ENCODE results near the gene LHFPL6.

LHFPL6 gene

GRCh38 chr13:39306639-39307589 lies 296.1 kb downstream of the LHFPL6 start:
- H3K27me3 ChIP-seq = no peaks in the 10 kb centered on the region
- no peaks in the 10 kb centered on the region for H3K9me3 ChIP-seq
- no peak for TF ChIP-seq CTCF (IDR thresholded peaks at IDR 0.05)
- H3K36me3 ChIP-seq = no peaks in the 10 kb centered on the region
- H3K4me1 ChIP-seq (ENCODE audit: control insufficient read depth in 1 of 2, insufficient read depth in 1 of 2, low read depth in 1 of 2, low read length in 1 of 2) = no peaks in the 10 kb centered on the region
- no peak overlapping the region for H3K4me3 ChIP-seq (ENCODE audit: low read depth in 1 of 2, low read length in 1 of 2)
- no peak overlapping the region for H3K27ac ChIP-seq

- TF ChIP-seq CTCF (IDR thresholded peaks at IDR 0.05) = no peak
- Histone ChIP-seq H3K27me3 (no peaks in the 10 kb centered on the region), H3K27ac (no peak overlapping the region), H3K9me3 (no peaks in the 10 kb centered on the region), H3K4me3 (ENCODE audit: low read depth in 1 of 2, low read length in 1 of 2) (no peak overlapping the region), H3K4me1 (ENCODE audit: control insufficient read depth in 1 of 2, insufficient read depth in 1 of 2, low read depth in 1 of 2, low read length in 1 of 2) (no peaks in the 10 kb centered on the region), H3K36me3 (no peaks in the 10 kb centered on the region)
These were observed 300.2 kb downstream of the LHFPL6 start for GRCh38 chr13:39302820-39303219.

- no peaks in the 10 kb centered on the region for H3K36me3 ChIP-seq
- H3K27ac ChIP-seq = no peak overlapping the region
- no peak overlapping the region for H3K4me3 ChIP-seq (ENCODE audit: low read depth in 1 of 2, low read length in 1 of 2)
- no peak for TF ChIP-seq CTCF (IDR thresholded peaks at IDR 0.05)
- H3K27me3 ChIP-seq = no peaks in the 10 kb centered on the region
- no peaks in the 10 kb centered on the region for H3K4me1 ChIP-seq (ENCODE audit: control insufficient read depth in 1 of 2, insufficient read depth in 1 of 2, low read depth in 1 of 2, low read length in 1 of 2)
- no peaks in the 10 kb centered on the region for H3K9me3 ChIP-seq
These were observed 304.0 kb downstream of the LHFPL6 start for GRCh38 chr13:39298951-39299350.

- Histone ChIP-seq H3K4me3 (ENCODE audit: low read depth in 1 of 2, low read length in 1 of 2) (no peak overlapping the region), H3K9me3 (no peaks in the 10 kb centered on the region), H3K4me1 (ENCODE audit: control insufficient read depth in 1 of 2, insufficient read depth in 1 of 2, low read depth in 1 of 2, low read length in 1 of 2) (no peaks in the 10 kb centered on the region), H3K27ac (no peak overlapping the region), H3K36me3 (no peaks in the 10 kb centered on the region), H3K27me3 (no peaks in the 10 kb centered on the region)
- no peak for TF ChIP-seq CTCF (IDR thresholded peaks at IDR 0.05)
These were observed 305.3 kb downstream of the LHFPL6 start for GRCh38 chr13:39297664-39298171.

GRCh38 chr13:39297023-39297422 lies 306.0 kb downstream of the LHFPL6 start:
- Histone ChIP-seq H3K27me3 (no peaks in the 10 kb centered on the region), H3K4me1 (ENCODE audit: control insufficient read depth in 1 of 2, insufficient read depth in 1 of 2, low read depth in 1 of 2, low read length in 1 of 2) (no peaks in the 10 kb centered on the region), H3K9me3 (no peaks in the 10 kb centered on the region), H3K36me3 (no peaks in the 10 kb centered on the region), H3K4me3 (ENCODE audit: low read depth in 1 of 2, low read length in 1 of 2) (no peak overlapping the region), H3K27ac (no peak overlapping the region)
- TF ChIP-seq CTCF (IDR thresholded peaks at IDR 0.05) = no peak
